NCI-H1930 (cell line): ENCODE measurements around the gene SKAP1.
A peak's percentile ranks its signal among the peaks of the same experiment; 100 is the strongest.
"Not testable (repeated sequence)": the region's sequence is repeated elsewhere in the genome, so short reads cannot be mapped to it uniquely, and the experiment has no call there.

Experiments used
- DNase-seq, 2 experiments: peaks; one replicate each; lab custom pipeline; 2025; lab: John Stamatoyannopoulos, UW

SKAP1 gene

GRCh38 chr17:48328457-48328856 is 101.6 kb downstream of the SKAP1 start:
- DNase-seq, result no peak

DNA sequence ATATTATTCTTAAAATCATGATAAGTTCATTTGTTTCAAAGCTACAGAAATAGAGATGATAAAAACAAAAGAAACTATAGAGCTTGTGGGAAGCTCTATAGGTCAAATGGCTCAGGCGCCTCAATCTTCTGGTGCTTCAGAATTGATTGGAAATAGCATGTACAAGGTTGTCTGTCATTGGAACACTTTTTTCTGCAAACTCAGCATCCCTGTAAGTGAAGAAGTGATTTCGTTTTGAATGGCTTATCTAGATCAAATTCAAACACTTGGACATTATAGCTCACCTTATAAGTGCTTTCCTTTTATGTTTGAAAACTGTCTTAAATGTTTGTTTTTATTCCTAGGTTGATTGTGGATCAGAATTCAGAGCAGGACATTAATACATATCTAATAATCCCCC is 103.7 kb downstream of the SKAP1 start:
- no peak for DNase-seq

- DNase-seq, result no peak
These were observed 108.0 kb downstream of the SKAP1 start for GRCh38 chr17:48322060-48322459.

- DNase-seq, result no peak
These were observed 112.3 kb downstream of the SKAP1 start for GRCh38 chr17:48317732-48318131.

DNA sequence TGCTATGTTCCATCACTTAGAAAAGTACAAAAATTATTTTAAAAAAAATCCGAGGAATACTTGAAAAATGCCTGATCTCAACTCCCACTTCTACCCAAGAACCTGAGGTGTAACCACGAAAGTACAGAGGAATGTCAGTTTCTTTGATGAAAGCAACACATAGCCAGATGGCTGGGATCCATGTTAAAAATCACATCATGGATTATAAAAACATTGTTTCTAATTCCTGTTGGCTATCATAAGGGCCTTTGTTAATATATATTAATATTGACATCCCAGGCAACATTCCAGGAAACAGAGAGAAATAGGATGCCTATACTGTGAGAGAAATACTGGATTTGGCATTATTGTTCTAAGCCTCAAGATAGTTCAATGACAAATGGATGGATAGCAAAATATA is 115.3 kb downstream of the SKAP1 start:
- no peak for DNase-seq

DNA sequence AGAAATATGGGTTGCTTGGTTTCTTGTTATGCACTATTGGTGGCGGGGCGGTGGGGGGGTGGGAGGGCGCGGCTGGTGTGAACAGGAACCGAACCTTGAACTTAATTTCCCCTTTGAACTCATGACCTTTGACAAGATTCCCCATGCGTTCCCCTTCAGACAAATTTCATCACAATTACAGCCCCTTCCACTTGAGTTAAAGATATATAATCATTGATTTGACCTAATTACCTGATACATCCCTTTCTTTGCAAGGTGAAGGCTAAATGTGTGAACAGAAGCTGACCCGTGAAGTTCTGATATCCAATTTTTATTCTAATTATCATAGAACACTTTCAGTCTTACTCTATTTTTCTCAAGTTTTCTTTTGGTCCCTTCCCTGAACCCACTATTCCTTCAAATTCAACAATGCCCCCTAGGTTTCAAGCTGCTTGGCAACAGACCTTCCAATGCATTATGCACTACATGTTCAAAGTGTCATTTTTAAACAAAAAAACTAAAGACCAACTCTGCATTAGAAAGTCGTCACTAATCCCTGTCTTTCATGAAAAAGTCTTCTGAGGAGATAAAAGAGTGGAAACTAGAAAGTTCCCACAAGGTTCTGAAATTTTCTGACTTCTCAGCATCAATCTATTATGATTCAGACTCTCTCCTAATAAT is 116.8 kb downstream of the SKAP1 start:
- no peak for DNase-seq

DNA sequence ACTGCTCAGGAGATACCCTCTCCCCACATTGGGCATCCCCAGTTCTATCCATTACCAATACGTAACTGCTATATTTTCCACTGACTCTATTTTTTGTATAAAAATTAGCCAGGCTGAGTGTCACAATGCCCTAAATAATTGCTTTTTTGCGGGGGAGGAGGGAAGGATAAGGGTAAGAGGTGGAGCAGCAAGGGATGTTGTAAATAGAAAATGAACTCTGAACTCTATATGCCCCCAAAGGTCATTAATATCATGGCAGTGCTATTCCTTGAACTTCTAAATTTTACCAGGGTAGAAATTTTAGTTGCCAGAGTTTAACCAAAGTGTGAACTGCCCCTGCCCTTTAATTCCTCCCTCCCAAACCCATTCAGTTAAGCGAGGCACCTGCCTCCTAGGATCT is 118.7 kb downstream of the SKAP1 start:
- DNase-seq, result no peak

GRCh38 chr17:48310748-48311213 is 119.2 kb downstream of the SKAP1 start:
- DNase-seq, result peak; percentile 39 to 74

DNA sequence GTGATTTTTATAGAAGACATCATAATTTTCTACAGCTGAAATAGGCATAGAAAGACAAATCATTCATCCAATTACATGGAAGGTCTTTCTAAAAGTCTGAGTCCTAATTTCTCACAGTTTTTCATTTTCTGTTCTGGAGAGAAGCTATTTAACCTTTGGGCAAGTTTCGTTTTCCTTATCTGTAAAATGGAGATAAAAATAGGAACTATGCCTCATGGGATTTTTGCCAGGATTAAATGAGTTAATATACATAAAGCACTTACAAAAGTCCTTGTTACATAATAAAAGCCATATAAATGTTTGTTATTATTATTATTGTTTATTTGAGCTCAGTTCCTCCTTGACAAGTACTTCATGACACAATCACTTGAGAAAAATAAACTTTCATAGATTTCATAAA is 121.4 kb downstream of the SKAP1 start:
- DNase-seq, result no peak

DNA sequence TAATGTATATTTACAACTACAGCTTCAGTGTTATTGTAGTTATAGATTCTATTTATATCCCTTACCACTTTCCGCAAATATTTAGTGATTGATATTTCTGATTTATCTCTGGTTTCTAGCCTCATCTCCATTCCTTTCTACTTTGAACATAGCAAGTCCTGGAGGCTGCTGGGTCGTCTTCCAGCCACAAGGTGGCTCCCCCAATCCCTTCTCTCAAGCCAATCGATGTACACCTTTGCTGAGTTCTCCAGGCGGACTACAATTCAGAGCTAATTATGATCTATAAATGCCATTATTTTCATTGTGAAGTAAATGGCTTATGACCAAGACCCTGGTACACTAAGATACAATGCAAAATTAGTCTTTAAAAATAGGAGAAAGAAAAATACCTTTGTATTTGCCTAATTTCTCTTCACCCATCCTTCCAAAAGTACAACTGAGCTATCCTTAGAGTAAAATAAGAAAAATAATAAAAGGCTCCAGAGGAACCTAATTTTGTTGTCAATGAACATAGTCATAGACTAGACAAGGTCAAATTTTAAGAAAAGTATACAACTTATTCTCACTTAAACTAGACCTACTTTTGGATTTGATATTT is 122.1 kb downstream of the SKAP1 start:
- peak; percentile 9 to 43 for DNase-seq

- DNase-seq, result no peak
These were observed 122.8 kb downstream of the SKAP1 start for GRCh38 chr17:48307255-48307654.

- DNase-seq, result no peak
These were observed 129.0 kb downstream of the SKAP1 start for GRCh38 chr17:48301002-48301401.

DNA sequence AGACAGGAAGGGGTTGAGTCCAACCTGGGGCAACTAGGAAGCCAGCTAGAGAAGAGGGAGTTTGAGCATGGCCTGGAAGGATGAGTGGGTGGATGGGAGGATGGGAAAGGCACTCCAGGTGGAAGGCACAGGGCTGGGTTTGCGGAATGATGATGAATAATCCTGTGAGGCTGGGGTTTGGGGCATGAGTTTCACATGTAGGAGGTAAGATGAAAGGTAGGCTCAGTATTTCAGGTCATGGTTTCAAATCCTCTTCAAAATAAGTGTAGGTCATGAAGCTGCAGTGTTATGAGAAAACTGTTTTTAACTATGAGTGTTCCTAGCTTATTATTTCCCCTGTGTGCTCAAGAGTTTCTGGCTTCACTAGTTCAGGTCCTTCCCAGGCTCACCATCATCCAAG is 130.3 kb downstream of the SKAP1 start:
- no peak for DNase-seq

DNA sequence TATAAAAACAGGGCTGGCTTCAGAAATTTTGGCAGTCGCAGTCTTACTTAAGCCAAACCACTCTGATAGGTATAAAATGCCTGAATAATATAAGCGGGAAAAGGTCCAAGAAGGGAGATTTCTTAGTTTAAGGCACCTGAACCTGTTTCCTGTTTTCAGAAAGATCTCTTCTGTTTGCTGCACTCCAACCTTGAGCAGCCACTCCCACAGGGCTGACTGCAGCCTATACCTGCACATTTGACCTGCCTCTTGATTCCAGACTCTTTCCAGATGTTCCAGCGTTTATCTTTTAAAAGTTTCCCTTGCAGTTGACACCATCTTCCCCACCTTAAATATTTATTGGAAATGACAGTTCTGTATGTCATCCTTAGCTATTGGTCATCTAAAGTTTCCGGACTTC is 132.2 kb downstream of the SKAP1 start:
- DNase-seq, result no peak

DNA sequence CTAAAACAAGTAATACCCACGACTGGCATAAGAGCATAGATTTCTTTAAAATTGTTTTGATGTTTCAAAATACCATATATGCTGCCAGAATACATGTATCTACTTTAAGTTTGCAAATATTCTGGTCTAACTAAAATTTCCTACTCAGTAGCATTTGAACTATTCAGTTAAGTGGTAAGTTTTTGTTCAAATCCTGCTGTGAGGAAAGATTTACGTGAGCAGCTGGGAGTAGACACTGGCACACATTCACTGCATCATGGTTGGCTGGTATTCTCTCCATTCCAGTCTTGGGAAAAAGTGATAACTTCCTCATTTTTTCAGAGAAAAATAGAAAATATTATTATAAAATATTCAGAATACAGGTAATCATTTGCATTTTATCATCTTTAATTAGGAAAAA is 133.6 kb downstream of the SKAP1 start:
- no peak for DNase-seq

- no peak for DNase-seq
These were observed 134.4 kb downstream of the SKAP1 start for GRCh38 chr17:48295362-48296288.

- no peak for DNase-seq
These were observed 135.1 kb downstream of the SKAP1 start for GRCh38 chr17:48294806-48295361.

GRCh38 chr17:48294020-48294805 is 135.8 kb downstream of the SKAP1 start:
- peak; percentile 49 to 61 for DNase-seq

GRCh38 chr17:48293319-48294019 is 136.5 kb downstream of the SKAP1 start:
- no peak for DNase-seq

GRCh38 chr17:48290378-48290777 is 139.6 kb downstream of the SKAP1 start:
- DNase-seq, result no peak

GRCh38 chr17:48286917-48287316 is 143.1 kb downstream of the SKAP1 start:
- DNase-seq, result not testable (repeated sequence)
